PFSK-1 (cell line): ENCODE measurements around the gene JMJD1C.

ENCODE experiments used
- FOXP2 ChIP-seq: optimal IDR thresholded peaks from 2 replicates; pipeline ENCODE3; 2011; ENCODE audit warnings: borderline replicate concordance, control low read depth, inconsistent platforms; ENCODE audit not compliant: insufficient read depth; ENCODE audit errors: extremely low read length, extremely low read depth
- POLR2AphosphoS5 ChIP-seq: IDR thresholded peaks from 2 replicates; pipeline ENCODE4 v1.6.1; 2012; ENCODE audit warnings: low read depth, mild to moderate bottlenecking, control low read depth, low read length, moderate library complexity
- SIN3A ChIP-seq: IDR thresholded peaks from 2 replicates; pipeline ENCODE4 v1.6.1; 2012; ENCODE audit warnings: mild to moderate bottlenecking, low read length, moderate library complexity, borderline replicate concordance; ENCODE audit not compliant: insufficient read depth
- TAF1 ChIP-seq: IDR thresholded peaks from 2 replicates; pipeline ENCODE4 v1.6.1; 2012; ENCODE audit warnings: low read length, control low read depth, borderline replicate concordance; ENCODE audit not compliant: insufficient read depth

DNA sequence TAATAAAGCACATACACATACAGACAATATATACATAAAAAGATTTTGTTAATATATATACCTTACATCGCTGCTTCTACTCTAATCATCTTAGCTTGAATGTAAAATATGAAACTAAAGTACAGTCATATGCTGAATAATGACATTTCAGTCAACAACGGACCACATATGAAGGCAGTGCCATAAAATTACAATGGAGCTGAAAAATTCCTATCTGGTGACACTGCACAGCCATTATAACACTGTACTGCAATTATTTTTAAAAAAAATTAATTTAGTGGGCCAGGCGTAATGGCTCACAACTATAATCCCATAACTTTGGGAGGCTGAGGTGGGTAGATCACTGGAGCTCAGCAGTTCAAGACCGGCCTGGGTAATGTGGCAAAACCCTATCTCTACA, 122.3 kb downstream of the JMJD1C start:
- TF ChIP-seq POLR2AphosphoS5 (no peak), TAF1 (no peak), FOXP2 (no peak), SIN3A (no peak)
